ENCODE results near the gene ZNF536.

GRCh38 chr19:30367421-30367820 lies 4.8 kb upstream of the ZNF536 start:
- no peak for TF ChIP-seq CTCF (IDR thresholded peaks at IDR 0.05)
- TF ChIP-seq POLR2AphosphoS5 (IDR thresholded peaks at IDR 0.05), result no peak
- TF ChIP-seq POLR2A (IDR thresholded peaks at IDR 0.05), result no peak
